SK-N-SH (cell line): ENCODE results near the gene USP48. TPM values are rescaled to one million over a fixed set of nuclear protein-coding genes. Genes with fewer than 3 reads are reported as not detected.

Source experiments
- CTCF ChIA-PET: fragments of 300-600, 350-600 bp; formaldehyde crosslinking; extraction: SDS; loops from one replicate; lab custom pipeline; 2021; lab: Yijun Ruan, JAX
- POLR2A ChIA-PET: fragments of 350-600 bp; sonication (Branson Sonifier 250); formaldehyde crosslinking; extraction: SDS; loops from one replicate; lab custom pipeline; 2020; ENCODE audit warnings: antibody characterized with exemption, inconsistent platforms; lab: Yijun Ruan, JAX
- DNase-seq: peaks from one replicate; pipeline ENCODE4 v3.0.0; 2012
- H2AFZ ChIP-seq: fragments of 200-600 bp; sonication (generic); 2 replicates; pipeline ENCODE4 v1.8.1; 2016; ENCODE audit warnings: antibody characterized with exemption, mild to moderate bottlenecking, low read depth
- H3F3A ChIP-seq: fragments of 200-600 bp; sonication (generic); replicated peaks from 2 replicates; pipeline ENCODE3; 2016; ENCODE audit warnings: antibody characterized with exemption, mild to moderate bottlenecking; ENCODE audit not compliant: insufficient read depth
- H3K27ac ChIP-seq, 2 experiments: fragments of 200-500 bp in 1 of 2; fragments of 200-600 bp in 1 of 2; sonication (Bioruptor generic) in 1 of 2; sonication (generic), shearing (Covaris generic) in 1 of 2; 2 replicates each; pipeline versions ENCODE4 v1.5.1 to v1.6.1; 2014 to 2016; ENCODE audit warnings: low read depth in 2 of 2, inconsistent platforms in 1 of 2, low read length in 1 of 2, mild to moderate bottlenecking in 1 of 2, mixed read lengths in 1 of 2
- H3K27me3 ChIP-seq: fragments of 200-600 bp; sonication (generic), shearing (Covaris generic); 2 replicates; pipeline ENCODE4 v1.6.1; 2016; ENCODE audit warnings: mixed run types; ENCODE audit not compliant: insufficient read depth
- H3K36me3 ChIP-seq, 2 experiments: fragments of 200-500 bp in 1 of 2; fragments of 200-600 bp in 1 of 2; sonication (Bioruptor generic) in 1 of 2; sonication (generic) in 1 of 2; replicated peaks in 1 of 2; 2 replicates each; pipeline versions ENCODE3 to v1.5.1; 2014 to 2016; ENCODE audit warnings: low read length in 1 of 2, mild to moderate bottlenecking in 1 of 2; ENCODE audit not compliant: insufficient read depth in 2 of 2, control insufficient read depth in 1 of 2
- H3K4me1 ChIP-seq, 2 experiments: fragments of 200-500 bp in 1 of 2; fragments of 200-600 bp in 1 of 2; sonication (Bioruptor generic) in 1 of 2; sonication (generic), shearing (Covaris generic) in 1 of 2; 2 replicates each; pipeline versions ENCODE4 v1.5.1 to v1.6.1; 2014 to 2016; ENCODE audit warnings: low read depth in 1 of 2, low read length in 1 of 2, mixed run types in 1 of 2; ENCODE audit not compliant: insufficient read depth in 2 of 2, control insufficient read depth in 1 of 2
- H3K4me2 ChIP-seq: fragments of 200-600 bp; sonication (generic), shearing (Covaris generic); 2 replicates; pipeline ENCODE4 v1.6.1; 2017; ENCODE audit warnings: mixed run types
- H3K4me3 ChIP-seq, 2 experiments: fragments of 200-500 bp in 1 of 2; fragments of 200-600 bp in 1 of 2; sonication (Bioruptor generic) in 1 of 2; sonication (generic), shearing (Covaris generic) in 1 of 2; 2 replicates each; pipeline versions ENCODE4 v1.5.1 to v1.8.1; 2014 to 2016; ENCODE audit warnings: low read depth in 2 of 2, inconsistent platforms in 1 of 2, low read length in 1 of 2, mild to moderate bottlenecking in 1 of 2, mixed read lengths in 1 of 2, moderate library complexity in 1 of 2
- H3K79me2 ChIP-seq: fragments of 200-600 bp; sonication (generic); 2 replicates; pipeline ENCODE4 v1.8.1; 2017; ENCODE audit warnings: mild to moderate bottlenecking; ENCODE audit not compliant: insufficient read depth
- H3K9ac ChIP-seq: fragments of 200-600 bp; sonication (generic); 2 replicates; pipeline ENCODE4 v1.6.1; 2017; ENCODE audit warnings: mixed run types
- H3K9me2 ChIP-seq: fragments of 200-600 bp; sonication (generic); 2 replicates; pipeline ENCODE4 v1.6.1; 2017; ENCODE audit warnings: mixed run types
- H3K9me3 ChIP-seq: fragments of 200-600 bp; sonication (generic); 2 replicates; pipeline ENCODE4 v1.6.1; 2017; ENCODE audit warnings: mixed run types, mild to moderate bottlenecking, moderate library complexity
- H4K20me1 ChIP-seq: fragments of 200-600 bp; sonication (generic); 2 replicates; pipeline ENCODE4 v1.6.1; 2017; ENCODE audit warnings: mild to moderate bottlenecking, mixed run types; ENCODE audit not compliant: insufficient read depth
- CTCF ChIP-seq: fragments of 200-600 bp; sonication (generic); IDR thresholded peaks from 2 replicates; pipeline ENCODE4 v1.6.1; 2017; ENCODE audit warnings: antibody characterized with exemption, mild to moderate bottlenecking, moderate library complexity
- FOXM1 ChIP-seq: IDR thresholded peaks from 2 replicates; pipeline ENCODE4 v1.4.0; 2012; ENCODE audit warnings: low read depth, mild to moderate bottlenecking
- JUND ChIP-seq: IDR thresholded peaks from 2 replicates; pipeline ENCODE4 v1.4.0; 2012
- MAX ChIP-seq: IDR thresholded peaks from 2 replicates; pipeline ENCODE4 v1.4.0; 2012; ENCODE audit warnings: low read depth
- MXI1 ChIP-seq: IDR thresholded peaks from 2 replicates; pipeline ENCODE4 v1.6.1; 2012; ENCODE audit warnings: mild to moderate bottlenecking, low read depth, low read length, improper control_type of control experiment
- PBX3 ChIP-seq: IDR thresholded peaks from 2 replicates; pipeline ENCODE4; 2012
- POLR2AphosphoS5 ChIP-seq: IDR thresholded peaks from 2 replicates; pipeline ENCODE4 v1.6.1; 2012; ENCODE audit warnings: low read depth, low read length
- REST ChIP-seq: IDR thresholded peaks from 2 replicates; pipeline ENCODE4 v1.6.1; 2012; ENCODE audit warnings: mild to moderate bottlenecking, low read depth, low read length, moderate library complexity
- RXRA ChIP-seq: IDR thresholded peaks from 2 replicates; pipeline ENCODE4 v1.4.0; 2012; ENCODE audit warnings: low read depth, mild to moderate bottlenecking, borderline replicate concordance
- SIN3A ChIP-seq: IDR thresholded peaks from 2 replicates; pipeline ENCODE4 v1.6.1; 2012; ENCODE audit warnings: low read depth, mild to moderate bottlenecking, low read length, moderate library complexity, borderline replicate concordance
- TCF12 ChIP-seq: IDR thresholded peaks from 2 replicates; pipeline ENCODE4 v1.4.0; 2012
- USF2 ChIP-seq: fragments of 150-350 bp; IDR thresholded peaks from 2 replicates; pipeline ENCODE4 v1.6.1; 2017; ENCODE audit warnings: antibody characterized with exemption, low read length, low read depth, borderline replicate concordance
- YY1 ChIP-seq: IDR thresholded peaks from 2 replicates; pipeline ENCODE4 v1.4.0; 2012; ENCODE audit warnings: low read depth, mild to moderate bottlenecking
- WGBS: methylation state at CpG from one replicate; pipeline ENCODE4 v1.1.6; 2017; ENCODE audit warnings: low lambda C conversion rate; 5-methylcytosine and 5-hydroxymethylcytosine counted together
- polyA plus RNA-seq, 3 experiments: library from polyadenylated mRNA; depleted of rRNA; stranded (reverse); fragments of >200 nt; gene quantifications; 2 replicates each; pipeline ENCODE4 v1.2.3, GENCODE V29; 2012

Gene USP48
- polyA plus RNA-seq, 1 of the 3 experiments (the other 2 are of a cell fraction) = 13.6 TPM

GRCh38 chr1:21732664-21733063 lies 50.3 kb downstream of the USP48 start (continued):
- no peak for TF ChIP-seq CTCF
- no peak for TF ChIP-seq FOXM1
- no peak for TF ChIP-seq MAX
- TF ChIP-seq, all 33 proteins: peak for 0

- Histone ChIP-seq H3K27ac (no peak overlapping the region; a peak in 1 of 4 replicates), H3K4me1 (peaks cover 0 to 2% of the 10 kb centered on the region in 2 experiments; a peak in 1 of 4 replicates), H3K27me3 (no peaks in the 10 kb centered on the region), H3K36me3 (peaks cover 40 to 51% of the 10 kb centered on the region in 2 experiments), H3F3A (peaks cover 8% of the 10 kb centered on the region), H4K20me1 (no peaks in the 10 kb centered on the region), H2AFZ (no peak overlapping the region), H3K4me2 (no peak overlapping the region), H3K9me2 (no peaks in the 10 kb centered on the region), H3K9me3 (no peaks in the 10 kb centered on the region), H3K79me2 (no peaks in the 10 kb centered on the region; the same call in 1 of the 2 replicates), H3K4me3 (no peak overlapping the region), H3K9ac (no peak overlapping the region)
- CTCF ChIA-PET = interaction anchor here (0.7 to 1.5 kb wide), 4 partner anchors 23 to 240 kb away, joined by 3 to 4 read pairs (median 3); no protein-coding TSS in a partner anchor
- 14% methylated on average over 1 of the region's 1 CpG for WGBS
- no peak for DNase-seq
- TF ChIP-seq TCF12 (no peak), USF2 (no peak), YY1 (no peak)
- POLR2A ChIA-PET = no interaction called here
These were observed 57.1 kb downstream of the USP48 start for GRCh38 chr1:21725748-21726392.

GRCh38 chr1:21724570-21724969 lies 58.4 kb downstream of the USP48 start:
- no peak for DNase-seq
- Histone ChIP-seq H3K27ac (no peak overlapping the region), H3K27me3 (no peaks in the 10 kb centered on the region), H3K36me3 (peaks cover 48 to 53% of the 10 kb centered on the region in 2 experiments), H3K9ac (no peak overlapping the region), H3K4me1 (peaks cover 0 to 2% of the 10 kb centered on the region in 2 experiments; a peak in 1 of 4 replicates), H2AFZ (no peak overlapping the region), H3K4me2 (no peak overlapping the region), H3K4me3 (no peak overlapping the region), H3K79me2 (no peaks in the 10 kb centered on the region; the same call in 1 of the 2 replicates), H4K20me1 (no peaks in the 10 kb centered on the region), H3K9me2 (no peaks in the 10 kb centered on the region), H3K9me3 (no peaks in the 10 kb centered on the region), H3F3A (peaks cover 8% of the 10 kb centered on the region)
- 98% methylated on average over 3 of the region's 3 CpGs for WGBS
- POLR2A ChIA-PET = no interaction called here
- CTCF ChIA-PET = no interaction called here
- TF ChIP-seq SIN3A (no peak), JUND (no peak), MAX (no peak), POLR2AphosphoS5 (no peak), RXRA (no peak), MXI1 (no peak), PBX3 (no peak), REST (no peak), CTCF (no peak)
